ENCODE data around the gene CD81. TPM values are rescaled to one million over a fixed set of nuclear protein-coding genes. Genes with fewer than 3 reads are reported as not detected.

The CD81 gene
- total RNA-seq, 2 experiments from 2014 or later = 181 to 183 TPM

- no peak overlapping the region for H3K27ac Mint-ChIP-seq
Measured at GRCh38 chr11:2410616-2411015, 33.5 kb downstream of the CD81 start.

GRCh38 chr11:2411446-2412305 is 34.6 kb downstream of the CD81 start:
- Mint-ChIP-seq H3K4me1 (ENCODE audit: low read depth) (no peaks in the 10 kb centered on the region), H3K9me3 (no peaks in the 10 kb centered on the region), H3K36me3 (ENCODE audit: low read depth) (no peaks in the 10 kb centered on the region), H3K27ac (no peak overlapping the region), H3K27me3 (no peaks in the 10 kb centered on the region), H3K4me3 (no peak overlapping the region)
- DNase-seq = no peak
- H3K4me1 ChIP-seq (ENCODE audit: insufficient read depth, low read length) = peaks cover 3% of the 10 kb centered on the region
- no peaks in the 10 kb centered on the region for H3K27me3 ChIP-seq (ENCODE audit: control insufficient read depth in 1 of 2, insufficient read depth in 2 of 2, low read length in 2 of 2)
- no peaks in the 10 kb centered on the region for H3K9me3 ChIP-seq (ENCODE audit: control insufficient read depth in 1 of 2, insufficient read depth in 1 of 2, low read length in 2 of 2)
- intact Hi-C loops (cut with DNase I, micrococcal nuclease) = no loop called here
- no peak overlapping the region for H3K27ac ChIP-seq (ENCODE audit: low read depth in 1 of 2, low read length in 2 of 2)
- no peak for ATAC-seq (ENCODE audit: poor library complexity)
- no peak overlapping the region for H3K4me3 ChIP-seq (ENCODE audit: low read length)
- ChIA-PET CTCF (no interaction called here), POLR2A (interaction anchor here (1.7 kb wide), 1 partner anchor 11 kb away, joined by 5 read pairs; the partner anchor contains the start of gene TSSC4)
- no peak for TF ChIP-seq CTCF (IDR thresholded peaks at IDR 0.05)
- H3K36me3 ChIP-seq (ENCODE audit: insufficient read depth, low read length) = no peaks in the 10 kb centered on the region

More at GRCh38 chr11:2410616-2411015, 33.5 kb downstream of the CD81 start:
- CTCF ChIA-PET = no interaction called here
- H3K27me3 Mint-ChIP-seq = no peaks in the 10 kb centered on the region
- Histone ChIP-seq H3K36me3 (ENCODE audit: insufficient read depth, low read length) (no peaks in the 10 kb centered on the region), H3K27ac (ENCODE audit: low read depth in 1 of 2, low read length in 2 of 2) (no peak overlapping the region), H3K9me3 (ENCODE audit: control insufficient read depth in 1 of 2, insufficient read depth in 1 of 2, low read length in 2 of 2) (no peaks in the 10 kb centered on the region), H3K4me1 (ENCODE audit: insufficient read depth, low read length) (peaks cover 3% of the 10 kb centered on the region), H3K27me3 (ENCODE audit: control insufficient read depth in 1 of 2, insufficient read depth in 2 of 2, low read length in 2 of 2) (no peaks in the 10 kb centered on the region), H3K4me3 (ENCODE audit: low read length) (no peak overlapping the region)
- H3K4me1 Mint-ChIP-seq (ENCODE audit: low read depth) = no peaks in the 10 kb centered on the region
- no peaks in the 10 kb centered on the region for H3K36me3 Mint-ChIP-seq (ENCODE audit: low read depth)
- no peak for ATAC-seq (ENCODE audit: poor library complexity)
- POLR2A ChIA-PET = no interaction called here
- H3K4me3 Mint-ChIP-seq = no peak overlapping the region
- no peak for DNase-seq
- intact Hi-C loops (cut with DNase I, micrococcal nuclease) = no loop called here
- H3K9me3 Mint-ChIP-seq = no peaks in the 10 kb centered on the region
- TF ChIP-seq CTCF (IDR thresholded peaks at IDR 0.05) = no peak

GRCh38 chr11:2412323-2412722 is 35.2 kb downstream of the CD81 start:
- Histone ChIP-seq H3K27ac (ENCODE audit: low read depth in 1 of 2, low read length in 2 of 2) (no peak overlapping the region), H3K27me3 (ENCODE audit: control insufficient read depth in 1 of 2, insufficient read depth in 2 of 2, low read length in 2 of 2) (no peaks in the 10 kb centered on the region), H3K4me1 (ENCODE audit: insufficient read depth, low read length) (no peaks in the 10 kb centered on the region), H3K9me3 (ENCODE audit: control insufficient read depth in 1 of 2, insufficient read depth in 1 of 2, low read length in 2 of 2) (no peaks in the 10 kb centered on the region), H3K36me3 (ENCODE audit: insufficient read depth, low read length) (no peaks in the 10 kb centered on the region), H3K4me3 (ENCODE audit: low read length) (no peak overlapping the region)
- no peak for ATAC-seq (ENCODE audit: poor library complexity)
- no peaks in the 10 kb centered on the region for H3K36me3 Mint-ChIP-seq (ENCODE audit: low read depth)
- TF ChIP-seq CTCF (IDR thresholded peaks at IDR 0.05) = no peak
- H3K4me3 Mint-ChIP-seq = no peak overlapping the region
- intact Hi-C loops (cut with DNase I, micrococcal nuclease) = no loop called here
- POLR2A ChIA-PET = interaction anchor here (1.7 kb wide), 1 partner anchor 12 kb away, joined by 5 read pairs; the partner anchor contains the start of gene TSSC4
- no peak for DNase-seq
- no peaks in the 10 kb centered on the region for H3K9me3 Mint-ChIP-seq
- no peak overlapping the region for H3K27ac Mint-ChIP-seq
- no peaks in the 10 kb centered on the region for H3K27me3 Mint-ChIP-seq
- CTCF ChIA-PET = no interaction called here
- H3K4me1 Mint-ChIP-seq (ENCODE audit: low read depth) = no peaks in the 10 kb centered on the region
